HG03342 (cell line): ENCODE data around the gene SIPA1L2.

ENCODE experiments used
- ATAC-seq: cut with Tn5 transposase; IDR thresholded peaks from one replicate; pipeline ENCODE4 v1.9.1; 2021; ENCODE audit warnings: mild to moderate bottlenecking, moderate library complexity; ENCODE audit not compliant: unreplicated experiment

The SIPA1L2 gene

GRCh38 chr1:232650418-232650817 is 20.5 kb upstream of the SIPA1L2 start:
- no peak for ATAC-seq

DNA sequence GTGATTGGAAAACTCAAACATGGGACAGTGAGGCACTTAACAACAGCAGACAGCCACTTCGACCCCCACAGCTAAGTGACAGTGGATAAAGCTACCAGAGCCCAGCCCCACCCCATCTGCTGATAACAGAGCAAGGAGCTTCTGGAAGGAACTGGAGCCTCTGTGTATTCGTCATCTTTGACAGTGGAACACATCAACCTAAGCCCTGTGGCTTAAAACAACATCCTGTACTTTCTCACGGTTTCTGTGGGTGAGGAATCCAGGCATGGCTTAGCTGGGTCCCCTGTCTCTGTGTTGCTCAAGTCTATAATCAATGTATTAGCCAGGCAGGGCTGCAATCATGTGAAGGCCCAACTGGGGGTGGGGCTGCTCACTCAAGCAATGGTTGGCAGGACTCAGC is 18.4 kb upstream of the SIPA1L2 start:
- no peak for ATAC-seq

DNA sequence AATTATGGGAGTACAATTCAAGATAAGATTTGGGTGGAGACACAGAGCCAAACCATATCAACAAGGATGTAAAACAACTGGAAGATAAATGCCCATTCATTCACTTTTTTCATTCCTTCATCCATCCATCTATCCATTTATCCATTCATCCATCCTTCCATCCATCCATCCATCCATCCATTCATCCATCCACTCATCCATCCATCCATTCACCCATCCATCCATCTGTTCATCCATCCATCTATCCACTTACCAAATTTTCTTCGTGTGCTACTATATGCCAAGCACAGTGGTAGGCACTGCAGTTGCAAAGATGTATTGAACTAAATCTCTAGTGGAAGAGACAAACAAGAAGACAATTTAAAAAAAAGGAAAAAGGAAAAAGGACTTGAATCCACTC is 14.3 kb upstream of the SIPA1L2 start:
- ATAC-seq: no peak

- no peak for ATAC-seq
These were observed 13.3 kb upstream of the SIPA1L2 start for GRCh38 chr1:232643251-232643650.

- ATAC-seq: no peak
These were observed 11.6 kb upstream of the SIPA1L2 start for GRCh38 chr1:232641507-232641906.

- no peak for ATAC-seq
These were observed 6.9 kb upstream of the SIPA1L2 start for GRCh38 chr1:232636799-232637198.

DNA sequence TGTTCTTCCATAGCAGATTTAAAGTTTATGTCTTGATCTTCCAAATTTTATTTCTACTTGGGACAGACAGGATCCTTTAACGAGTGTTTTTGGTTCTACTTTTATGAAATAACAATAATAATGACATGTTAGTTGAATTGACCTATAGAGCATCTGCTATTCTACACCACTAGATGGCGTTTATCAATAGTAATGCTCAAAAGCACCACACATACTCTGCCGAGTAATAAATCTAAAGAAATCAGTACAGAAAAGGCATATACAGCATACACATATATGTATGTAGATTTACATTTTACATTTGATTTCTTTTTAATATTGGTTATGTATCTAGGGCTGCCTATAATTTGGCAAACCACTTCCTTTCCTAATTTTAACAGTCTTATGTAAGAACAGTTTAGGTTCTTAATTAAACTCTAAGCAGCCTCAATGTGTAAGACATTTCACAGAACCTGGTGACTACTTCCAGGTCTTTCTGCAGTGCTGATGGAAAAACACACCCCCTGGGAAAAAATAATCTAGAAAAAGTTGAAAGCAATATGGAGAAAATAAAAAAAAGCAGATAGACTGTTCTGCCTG is 5.9 kb upstream of the SIPA1L2 start:
- ATAC-seq: peak; percentile 75

GRCh38 chr1:232635279-232635678 is 5.3 kb upstream of the SIPA1L2 start:
- ATAC-seq: no peak

- ATAC-seq: no peak
These were observed 4.2 kb upstream of the SIPA1L2 start for GRCh38 chr1:232634096-232634495.

DNA sequence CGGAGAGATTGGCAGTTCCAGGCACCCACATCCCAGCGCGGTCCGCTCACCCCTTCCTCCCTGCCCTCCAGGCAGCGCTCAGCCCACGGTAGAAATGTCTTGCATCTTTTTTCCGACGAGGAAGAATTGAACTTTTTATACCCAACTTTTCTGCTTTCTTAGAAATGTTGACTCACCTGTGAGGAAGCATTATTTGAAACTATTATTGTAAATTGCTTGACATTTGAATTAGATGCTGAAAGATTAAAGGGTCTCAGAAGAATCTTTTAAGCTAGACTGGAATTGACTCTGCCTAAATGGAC is 912 bp upstream of the SIPA1L2 start:
- ATAC-seq: no peak

- peak; percentile 40 for ATAC-seq
These were observed 485 bp downstream of the SIPA1L2 start for GRCh38 chr1:232629250-232630046.

DNA sequence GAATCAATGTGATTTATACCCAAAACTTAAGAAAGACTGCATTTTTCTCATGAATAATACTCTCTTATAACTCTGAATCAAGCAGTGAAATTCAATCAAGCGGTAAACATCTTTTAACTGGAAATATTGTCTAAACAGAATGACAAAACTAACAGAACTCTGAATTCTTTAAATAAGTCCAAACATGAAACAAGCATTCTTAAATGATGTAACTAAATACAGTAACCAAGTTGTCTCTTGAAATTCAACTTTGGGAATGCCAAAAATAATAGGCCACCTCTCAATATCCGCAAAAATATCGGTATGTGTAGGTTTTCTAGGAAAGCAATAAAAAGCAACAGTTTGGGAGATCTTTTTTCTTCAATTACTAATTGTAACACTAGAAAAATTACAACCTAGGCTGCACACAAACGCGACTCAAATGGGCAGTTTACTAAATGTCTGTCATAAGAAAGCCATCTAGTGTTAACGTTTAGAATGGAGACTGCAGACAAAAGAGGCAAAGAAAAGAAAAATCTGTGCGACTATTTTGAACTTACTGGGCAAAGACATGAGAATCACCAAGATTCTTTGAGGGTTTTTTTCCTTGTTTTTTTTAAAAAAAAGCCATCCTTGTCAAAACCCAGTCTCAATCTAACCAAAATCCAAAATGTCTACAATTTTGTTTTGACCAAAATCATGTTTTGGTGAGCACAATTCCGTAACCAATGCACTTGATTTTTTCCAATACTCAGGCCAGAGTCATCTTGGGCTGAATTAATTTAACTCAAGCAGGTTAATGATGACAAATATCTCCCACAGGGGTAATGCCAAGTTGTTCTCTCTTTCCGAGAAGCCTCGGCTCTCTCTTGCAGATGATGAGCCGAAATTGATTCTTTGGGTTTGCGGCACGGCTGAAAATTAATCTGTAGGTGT is 1.3 kb downstream of the SIPA1L2 start:
- ATAC-seq: no peak

- ATAC-seq: peak; percentile 25
These were observed 2.1 kb downstream of the SIPA1L2 start for GRCh38 chr1:232627645-232628334.

GRCh38 chr1:232627171-232627570 is 2.8 kb downstream of the SIPA1L2 start:
- ATAC-seq: no peak

- no peak for ATAC-seq
These were observed 3.5 kb downstream of the SIPA1L2 start for GRCh38 chr1:232626452-232626851.

GRCh38 chr1:232625319-232625868 is 4.5 kb downstream of the SIPA1L2 start:
- no peak for ATAC-seq

DNA sequence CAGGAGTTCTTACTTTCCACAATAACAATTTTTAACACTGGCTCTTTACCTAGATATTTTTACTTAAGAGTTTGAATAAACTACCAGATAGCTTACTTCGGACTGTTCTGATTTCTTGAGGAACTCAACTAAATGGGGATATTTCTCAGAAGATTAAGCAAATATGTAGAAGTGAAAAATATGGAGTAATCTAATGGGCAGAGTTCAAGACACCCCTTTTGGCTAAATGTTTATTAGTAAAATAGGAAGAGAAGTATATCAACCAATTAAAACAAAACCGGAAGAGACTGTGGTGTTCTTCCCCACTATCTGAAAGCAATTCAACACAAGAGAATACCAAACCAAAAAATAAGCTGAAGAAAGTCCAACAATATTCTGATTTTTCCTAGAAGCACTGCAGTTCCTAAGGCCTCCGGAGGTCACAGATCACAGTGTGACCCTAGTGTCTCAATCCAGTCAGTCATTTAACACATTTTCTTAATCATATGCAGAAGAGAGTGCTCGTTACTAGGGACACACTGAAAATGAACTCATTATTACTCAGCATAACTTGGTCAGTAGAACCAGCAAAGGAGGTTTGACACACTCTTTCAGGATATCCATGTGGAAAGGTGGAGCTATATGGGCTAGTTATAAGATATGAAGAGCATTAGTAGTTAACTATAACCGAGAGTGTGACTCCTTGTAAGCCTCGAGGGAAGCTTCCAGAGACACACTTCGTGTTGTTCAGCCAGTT is 5.2 kb downstream of the SIPA1L2 start:
- no peak for ATAC-seq

DNA sequence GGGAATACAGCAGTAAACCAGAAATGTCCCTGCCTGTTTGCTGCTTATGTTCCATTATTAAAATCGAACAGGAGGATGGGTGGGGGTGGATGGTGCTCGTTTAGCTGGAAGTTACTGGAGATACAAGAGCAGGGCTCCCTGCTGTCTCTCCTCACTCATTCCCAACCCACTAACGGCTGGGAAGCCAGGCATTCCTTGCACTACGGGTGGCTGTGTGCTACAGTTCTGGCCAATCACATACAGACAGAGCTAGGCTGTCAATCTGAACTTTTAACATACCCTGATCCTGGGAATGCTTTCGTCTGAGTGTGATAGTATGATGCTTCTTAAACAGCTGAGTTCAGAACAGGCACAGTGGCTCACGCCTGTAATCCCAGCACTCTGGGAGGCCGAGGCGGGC is 7.0 kb downstream of the SIPA1L2 start:
- ATAC-seq: no peak

DNA sequence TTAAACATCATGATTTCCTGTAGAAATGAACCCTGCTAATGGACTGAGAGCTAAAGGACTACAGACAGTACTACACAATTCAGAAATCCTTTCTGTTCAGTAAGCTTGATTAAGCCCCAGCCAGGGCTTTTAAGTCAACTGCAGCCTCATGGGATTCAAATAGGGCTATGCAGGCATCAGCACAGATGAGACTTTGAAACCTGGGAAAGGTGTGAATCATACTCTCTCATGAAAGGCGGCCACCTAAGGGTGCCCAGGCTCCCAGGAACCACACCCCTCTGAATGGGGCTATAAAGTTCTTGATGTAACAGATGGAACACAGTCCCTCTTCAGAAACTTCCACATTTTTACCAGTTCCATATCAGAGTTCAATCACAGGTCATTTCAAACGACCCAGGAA is 7.6 kb downstream of the SIPA1L2 start:
- ATAC-seq: no peak

DNA sequence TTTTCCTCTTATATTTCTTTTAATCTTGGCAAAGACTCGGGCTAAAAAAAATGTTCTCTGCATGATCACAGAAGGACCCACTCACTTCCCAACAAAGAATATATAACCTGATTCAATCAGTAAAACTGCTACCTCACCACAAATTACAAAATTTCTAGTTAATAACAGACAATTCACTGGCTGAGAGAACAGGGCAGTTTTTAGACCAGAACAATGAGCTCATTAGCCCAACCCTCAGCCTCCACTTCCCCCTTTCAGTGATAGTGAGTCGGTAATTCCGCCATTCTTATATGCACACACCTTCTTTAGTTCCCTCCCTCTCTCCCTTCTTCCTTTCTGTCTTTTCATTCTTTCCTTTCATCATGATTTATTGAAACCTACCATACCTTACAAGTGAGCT is 8.9 kb downstream of the SIPA1L2 start:
- ATAC-seq: no peak
